ENCODE results near the gene STK10.
"Not testable (repeated sequence)": the region's sequence is repeated elsewhere in the genome, so short reads cannot be mapped to it uniquely, and the experiment has no call there.

The STK10 gene

GRCh38 chr5:172048539-172049101 lies 139.4 kb downstream of the STK10 start:
- DNase-seq = no peak

- no peak for DNase-seq
These were observed 139.9 kb downstream of the STK10 start for GRCh38 chr5:172048170-172048422.

- DNase-seq = no peak
These were observed 141.4 kb downstream of the STK10 start for GRCh38 chr5:172046593-172046992.

GRCh38 chr5:172045315-172045632 lies 142.8 kb downstream of the STK10 start:
- DNase-seq = no peak

- no peak for DNase-seq
These were observed 143.3 kb downstream of the STK10 start for GRCh38 chr5:172044631-172045314.

GRCh38 chr5:172043865-172044264 lies 144.2 kb downstream of the STK10 start:
- DNase-seq = no peak

- no peak for DNase-seq
These were observed 145.8 kb downstream of the STK10 start for GRCh38 chr5:172042183-172042582.

GRCh38 chr5:172038167-172038566 lies 149.9 kb downstream of the STK10 start:
- DNase-seq = no peak

- peak; percentile 28 for DNase-seq
These were observed 153.0 kb downstream of the STK10 start for GRCh38 chr5:172035049-172035448.

GRCh38 chr5:172031894-172032461 lies 156.0 kb downstream of the STK10 start:
- DNase-seq = no peak

- DNase-seq = no peak
These were observed 158.1 kb downstream of the STK10 start for GRCh38 chr5:172029876-172030275.

GRCh38 chr5:172028167-172028566 lies 159.9 kb downstream of the STK10 start:
- no peak for DNase-seq

- not testable (repeated sequence) for DNase-seq
These were observed 167.8 kb downstream of the STK10 start for GRCh38 chr5:172020110-172020786.

- no peak for DNase-seq
These were observed 172.7 kb downstream of the STK10 start for GRCh38 chr5:172015346-172015745.

GRCh38 chr5:172010278-172010677 lies 177.7 kb downstream of the STK10 start:
- no peak for DNase-seq

GRCh38 chr5:172009536-172010270 lies 178.3 kb downstream of the STK10 start:
- no peak for DNase-seq

GRCh38 chr5:172008689-172009141 lies 179.3 kb downstream of the STK10 start:
- no peak for DNase-seq

GRCh38 chr5:172008111-172008455 lies 179.9 kb downstream of the STK10 start:
- no peak for DNase-seq

- peak; percentile 25 for DNase-seq
These were observed 180.6 kb downstream of the STK10 start for GRCh38 chr5:172007175-172008110.

- DNase-seq = peak; percentile 97
These were observed 181.5 kb downstream of the STK10 start, which contains the start of gene FBXW11 for GRCh38 chr5:172006321-172007174. FBXW11 (minus strand) TSS chr5:172006638; CDS start chr5:172006502, 136 bp downstream.

- peak; percentile 45 for DNase-seq
These were observed 182.2 kb downstream of the STK10 start for GRCh38 chr5:172005708-172006320.

Measured in activated CD4-positive, alpha-beta T cell treated with anti-CD3 and anti-CD28 coated beads for 48 hours (primary cell).